Activated CD4-positive, CD25-positive, alpha-beta regulatory T cell treated with anti-CD3 and anti-CD28 coated beads, Interleukin-2, amount 50 U/mL, for 24 hours (primary cell): ENCODE results near the gene MCRIP2.

Experiments
- ATAC-seq, 2 donors: fragments of 150-1000 bp; cut with Tn5 transposase; one replicate each; pipeline ENCODE4 v1.10.0; 2021; ENCODE audit warnings: mild to moderate bottlenecking in 1 of 2, moderate library complexity in 1 of 2

Gene MCRIP2

GRCh38 chr16:672371-672770, 30.7 kb downstream of the MCRIP2 start:
- ATAC-seq, result no peak

DNA sequence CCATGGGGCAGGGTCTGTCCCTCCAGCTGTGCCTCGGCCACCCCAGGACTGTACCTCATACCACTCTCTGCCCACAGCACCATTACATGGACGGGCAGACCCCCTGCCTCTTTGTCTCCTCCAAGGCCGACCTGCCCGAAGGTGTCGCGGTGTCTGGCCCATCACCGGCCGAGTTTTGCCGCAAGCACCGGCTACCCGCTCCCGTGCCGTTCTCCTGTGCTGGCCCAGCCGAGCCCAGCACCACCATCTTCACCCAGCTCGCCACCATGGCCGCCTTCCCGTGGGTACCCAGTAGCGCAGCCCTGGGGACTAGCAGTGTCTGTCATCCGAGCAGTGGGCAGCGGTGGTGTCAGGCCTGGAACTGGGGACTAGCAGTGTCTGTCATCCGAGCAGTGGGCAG, 31.2 kb downstream of the MCRIP2 start:
- no peak for ATAC-seq

DNA sequence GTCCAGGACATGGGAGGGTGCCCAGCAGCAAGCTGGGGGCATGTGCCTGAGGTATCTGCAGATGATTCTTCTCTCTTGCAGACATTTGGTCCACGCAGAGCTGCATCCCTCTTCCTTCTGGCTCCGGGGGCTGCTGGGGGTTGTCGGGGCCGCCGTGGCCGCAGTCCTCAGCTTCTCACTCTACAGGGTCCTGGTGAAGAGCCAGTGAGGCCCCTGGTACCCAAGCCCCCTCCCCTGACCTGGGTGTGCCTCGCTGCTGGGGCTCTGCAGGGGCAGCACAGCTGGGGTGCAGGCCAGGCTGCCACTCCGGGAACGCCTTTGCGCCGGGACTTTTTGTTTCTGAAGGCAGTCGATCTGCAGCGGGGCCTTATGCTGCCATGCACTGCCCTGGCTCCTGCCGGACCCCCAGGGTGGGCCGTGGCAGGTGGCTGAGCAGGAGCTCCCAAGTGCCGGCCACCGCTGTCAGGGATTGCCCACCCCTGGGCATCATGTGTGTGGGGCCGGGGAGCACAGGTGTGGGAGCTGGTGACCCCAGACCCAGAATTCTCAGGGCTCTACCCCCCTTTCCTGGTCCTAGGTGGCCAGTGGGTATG, 31.9 kb downstream of the MCRIP2 start:
- no peak for ATAC-seq

DNA sequence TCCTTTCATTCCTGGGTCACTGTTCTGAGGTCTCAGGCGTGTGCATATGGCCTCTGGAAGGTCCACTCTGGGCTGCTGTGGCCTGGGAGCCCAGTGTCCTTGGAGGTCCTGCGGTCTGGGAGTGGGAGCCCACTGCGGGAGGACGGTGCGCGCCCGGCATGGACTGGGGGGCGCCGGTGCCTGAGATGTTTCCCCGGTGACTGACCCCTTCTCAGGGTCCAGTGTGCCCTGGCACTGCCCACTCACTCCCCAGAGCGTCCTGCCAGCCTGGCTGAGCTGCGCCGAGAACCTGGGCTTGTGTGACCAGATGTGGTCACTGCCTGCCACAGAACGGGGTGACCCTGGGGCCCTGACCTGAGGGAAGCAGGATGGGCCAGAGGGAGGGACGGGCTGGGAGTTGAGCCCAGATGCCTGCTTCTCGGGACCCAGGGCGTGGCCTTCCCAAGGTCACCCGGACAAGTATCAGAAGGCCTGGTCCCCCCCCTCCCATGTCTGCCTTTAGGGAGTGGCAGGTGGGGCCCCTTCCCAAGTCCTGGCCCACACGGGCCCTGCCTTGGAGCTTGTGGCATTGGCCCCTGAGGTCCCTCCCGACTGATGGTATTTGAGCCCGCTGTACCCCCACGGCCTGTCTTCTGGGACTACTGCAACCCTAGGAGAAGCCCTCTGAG, 32.7 kb downstream of the MCRIP2 start:
- ATAC-seq, result no peak

DNA sequence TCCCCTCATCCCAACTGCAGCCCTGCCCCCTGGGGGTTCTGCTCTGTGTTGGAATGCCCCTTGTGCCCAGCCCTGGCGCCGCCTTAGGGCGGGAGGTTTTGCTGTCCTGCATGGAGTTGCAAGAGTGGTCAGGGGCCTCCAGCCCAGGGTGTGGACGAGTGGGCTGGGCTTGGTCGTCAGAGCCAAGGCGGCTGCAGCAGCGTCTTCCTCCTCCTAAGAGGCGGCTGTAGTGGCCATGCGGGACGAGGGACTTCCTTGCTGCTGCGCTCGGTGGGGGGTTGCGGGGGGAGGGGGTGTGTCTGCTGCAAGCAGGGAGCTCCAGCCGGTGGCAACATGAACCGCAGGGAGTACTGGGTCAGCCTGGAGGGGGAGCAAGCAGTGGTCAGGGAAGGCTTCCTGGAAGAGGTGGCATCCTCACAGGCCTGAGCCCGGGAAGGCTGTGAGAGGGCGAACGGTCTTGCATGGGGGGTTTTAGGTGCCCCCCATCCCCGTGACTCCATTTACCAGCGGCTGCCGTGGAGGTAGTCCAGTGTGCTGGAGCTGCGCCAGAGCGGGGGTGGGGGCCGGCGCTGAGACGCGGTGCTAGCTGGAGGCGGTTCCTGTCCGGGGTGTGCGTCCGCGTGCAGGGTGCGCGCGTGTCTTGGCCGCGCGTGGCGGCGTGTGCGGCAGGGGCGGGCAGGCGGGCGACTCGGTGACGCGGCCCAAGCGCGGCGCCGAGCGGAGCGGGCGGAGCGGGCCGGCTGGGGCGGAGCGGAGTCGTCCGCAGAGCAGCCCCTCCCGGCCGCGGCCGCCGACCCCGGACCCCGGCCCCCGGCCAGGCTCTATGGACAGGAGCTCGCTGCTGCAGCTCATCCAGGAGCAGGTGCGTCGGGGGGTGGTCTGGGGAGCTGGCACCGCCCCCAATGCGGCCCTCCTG, 33.6 kb downstream of the MCRIP2 start, which contains the start of gene RHBDL1:
Gene RHBDL1, plus strand, starts transcription at position 704 of the 916 bp plus-strand sequence. Its CDS starts 120 bp downstream, at position 824.
- no peak for ATAC-seq

GRCh38 chr16:675884-676564, 34.4 kb downstream of the MCRIP2 start:
- ATAC-seq, result no peak

DNA sequence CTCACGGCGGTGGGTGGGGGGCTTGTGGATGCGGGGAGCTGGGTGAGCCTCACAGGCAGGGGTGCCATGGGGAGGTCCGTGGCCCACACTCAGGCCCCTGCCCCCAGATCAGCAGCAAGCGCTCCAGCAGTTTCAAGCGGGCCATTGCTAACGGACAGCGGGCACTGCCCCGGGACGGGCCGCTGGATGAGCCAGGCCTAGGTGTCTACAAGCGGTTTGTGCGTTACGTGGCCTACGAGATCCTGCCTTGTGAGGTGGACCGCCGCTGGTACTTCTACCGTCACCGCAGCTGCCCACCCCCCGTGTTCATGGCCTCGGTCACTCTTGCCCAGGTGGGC, 34.9 kb downstream of the MCRIP2 start:
- no peak for ATAC-seq

- ATAC-seq, result no peak
These were observed 35.3 kb downstream of the MCRIP2 start for GRCh38 chr16:676913-677312.

DNA sequence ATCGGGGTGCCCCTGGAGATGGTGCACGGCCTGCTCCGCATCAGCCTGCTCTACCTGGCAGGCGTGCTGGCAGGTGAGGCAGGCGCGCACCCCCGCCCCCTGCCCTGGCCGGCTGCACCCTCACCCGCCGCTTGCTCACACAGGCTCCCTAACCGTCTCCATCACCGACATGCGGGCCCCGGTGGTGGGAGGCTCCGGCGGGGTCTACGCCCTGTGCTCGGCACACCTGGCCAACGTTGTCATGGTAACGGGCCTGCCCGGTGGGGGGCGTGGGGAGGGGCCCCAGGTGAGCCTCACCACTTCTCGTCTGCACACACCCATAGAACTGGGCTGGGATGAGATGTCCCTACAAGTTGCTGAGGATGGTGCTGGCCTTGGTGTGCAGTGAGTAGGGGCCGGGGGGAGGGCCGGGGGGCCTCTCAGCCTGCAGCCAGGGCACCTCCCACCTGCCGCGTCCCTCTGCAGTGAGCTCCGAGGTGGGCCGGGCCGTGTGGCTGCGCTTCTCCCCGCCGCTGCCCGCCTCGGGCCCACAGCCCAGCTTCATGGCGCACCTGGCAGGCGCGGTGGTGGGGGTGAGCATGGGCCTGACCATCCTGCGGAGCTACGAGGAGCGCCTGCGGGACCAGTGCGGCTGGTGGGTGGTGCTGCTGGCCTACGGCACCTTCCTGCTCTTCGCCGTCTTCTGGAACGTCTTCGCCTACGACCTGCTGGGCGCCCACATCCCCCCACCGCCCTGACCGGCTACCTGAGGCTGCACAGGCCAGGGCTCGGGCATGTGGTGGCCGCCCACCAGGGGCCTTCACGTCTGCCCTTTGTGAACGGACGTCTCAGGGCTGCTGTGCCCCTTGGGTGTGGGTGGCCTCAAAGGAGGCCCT, 35.9 kb downstream of the MCRIP2 start:
- no peak for ATAC-seq

- no peak for ATAC-seq
These were observed 36.7 kb downstream of the MCRIP2 start for GRCh38 chr16:678209-678857.

DNA sequence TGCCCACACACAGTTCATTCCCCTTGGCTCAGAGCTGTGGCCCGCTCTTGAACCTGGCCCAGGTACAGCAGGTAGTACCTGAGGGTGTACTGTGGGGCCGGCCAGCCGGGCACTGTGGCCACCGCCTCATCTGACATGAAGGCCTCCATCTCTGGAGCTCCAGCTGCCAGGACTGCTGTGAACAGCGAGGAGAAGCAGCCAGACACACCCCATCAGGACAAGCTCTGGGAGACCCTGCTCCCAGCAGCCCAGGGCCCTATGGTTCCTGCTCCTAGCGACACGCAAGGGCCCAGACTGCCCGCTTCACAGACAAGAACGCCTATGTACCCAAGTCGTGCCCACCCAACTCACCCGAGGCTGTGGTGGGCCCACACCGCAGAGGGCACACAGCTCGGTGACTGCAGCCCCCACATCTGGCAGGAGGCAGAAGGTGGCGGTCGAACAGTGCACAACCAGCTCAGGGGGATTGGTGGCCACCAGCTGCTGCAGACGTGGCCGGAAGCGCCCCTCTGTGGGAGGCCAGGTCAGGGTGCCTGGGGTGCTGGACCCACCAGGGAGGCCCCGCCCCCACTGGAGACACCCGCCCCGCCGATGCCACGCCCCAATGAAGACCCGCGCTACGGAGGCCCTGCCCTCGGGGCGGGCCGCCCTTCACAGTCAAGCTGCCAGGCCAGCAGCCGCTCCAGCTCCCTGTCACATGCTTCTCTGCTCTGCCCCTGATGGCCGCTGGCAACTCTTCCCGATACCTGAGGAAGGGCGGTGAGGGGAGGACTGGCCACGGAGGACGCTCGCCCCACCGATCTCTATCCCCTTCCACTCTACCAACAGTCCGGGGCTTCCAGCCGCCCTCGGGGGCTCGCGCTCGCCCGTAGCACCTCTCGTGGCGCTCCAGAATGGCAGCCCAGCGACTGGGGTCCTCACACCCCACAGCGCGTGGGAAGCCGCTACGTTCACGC, 37.5 kb downstream of the MCRIP2 start:
- ATAC-seq, result peak; percentile 5 to 6

- ATAC-seq, result peak; percentile 47 to 49
These were observed 38.4 kb downstream of the MCRIP2 start, which contains the start of gene STUB1 for GRCh38 chr16:679814-680624. TSS of gene STUB1 (plus strand) at chr16:680410. CDS start at chr16:680526, 116 bp downstream.

DNA sequence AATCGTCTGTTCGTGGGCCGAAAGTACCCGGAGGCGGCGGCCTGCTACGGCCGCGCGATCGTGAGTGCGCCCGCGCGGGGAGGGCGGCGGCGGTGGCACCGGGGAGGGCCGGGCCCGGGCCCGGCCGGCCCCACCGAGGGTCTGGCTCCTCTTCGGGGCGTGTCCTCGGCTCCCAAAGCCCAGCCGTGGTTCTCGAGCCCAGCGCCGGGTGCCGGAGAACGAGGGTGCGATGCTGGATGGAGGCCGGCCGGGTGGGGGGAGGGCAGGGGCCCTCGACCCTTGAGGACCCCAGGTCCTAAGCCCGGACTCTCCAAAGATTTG, 39.0 kb downstream of the MCRIP2 start:
- ATAC-seq, result no peak

DNA sequence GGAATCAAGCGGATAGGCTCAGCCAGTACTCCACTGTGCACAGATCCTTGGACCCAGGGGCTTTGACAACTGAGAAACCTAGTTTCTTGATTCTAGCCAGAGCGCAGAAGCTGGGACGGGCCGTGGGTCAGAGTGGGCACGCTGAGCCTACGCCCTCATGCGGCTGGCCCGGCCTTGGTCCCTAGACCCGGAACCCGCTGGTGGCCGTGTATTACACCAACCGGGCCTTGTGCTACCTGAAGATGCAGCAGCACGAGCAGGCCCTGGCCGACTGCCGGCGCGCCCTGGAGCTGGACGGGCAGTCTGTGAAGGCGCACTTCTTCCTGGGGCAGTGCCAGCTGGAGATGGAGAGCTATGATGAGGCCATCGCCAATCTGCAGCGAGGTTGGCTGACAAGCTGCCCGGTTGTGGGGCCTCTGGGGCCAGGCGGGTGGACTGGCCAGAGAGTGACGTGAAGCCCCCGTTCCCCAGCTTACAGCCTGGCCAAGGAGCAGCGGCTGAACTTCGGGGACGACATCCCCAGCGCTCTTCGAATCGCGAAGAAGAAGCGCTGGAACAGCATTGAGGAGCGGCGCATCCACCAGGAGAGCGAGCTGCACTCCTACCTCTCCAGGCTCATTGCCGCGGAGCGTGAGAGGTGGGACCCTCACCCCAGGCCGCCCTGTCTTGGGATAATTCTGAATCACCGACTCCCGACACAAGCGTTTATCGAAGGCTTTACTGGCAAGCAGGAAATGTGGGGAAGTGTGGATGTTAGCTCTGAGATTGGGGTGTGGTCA, 39.5 kb downstream of the MCRIP2 start:
- ATAC-seq, result no peak

DNA sequence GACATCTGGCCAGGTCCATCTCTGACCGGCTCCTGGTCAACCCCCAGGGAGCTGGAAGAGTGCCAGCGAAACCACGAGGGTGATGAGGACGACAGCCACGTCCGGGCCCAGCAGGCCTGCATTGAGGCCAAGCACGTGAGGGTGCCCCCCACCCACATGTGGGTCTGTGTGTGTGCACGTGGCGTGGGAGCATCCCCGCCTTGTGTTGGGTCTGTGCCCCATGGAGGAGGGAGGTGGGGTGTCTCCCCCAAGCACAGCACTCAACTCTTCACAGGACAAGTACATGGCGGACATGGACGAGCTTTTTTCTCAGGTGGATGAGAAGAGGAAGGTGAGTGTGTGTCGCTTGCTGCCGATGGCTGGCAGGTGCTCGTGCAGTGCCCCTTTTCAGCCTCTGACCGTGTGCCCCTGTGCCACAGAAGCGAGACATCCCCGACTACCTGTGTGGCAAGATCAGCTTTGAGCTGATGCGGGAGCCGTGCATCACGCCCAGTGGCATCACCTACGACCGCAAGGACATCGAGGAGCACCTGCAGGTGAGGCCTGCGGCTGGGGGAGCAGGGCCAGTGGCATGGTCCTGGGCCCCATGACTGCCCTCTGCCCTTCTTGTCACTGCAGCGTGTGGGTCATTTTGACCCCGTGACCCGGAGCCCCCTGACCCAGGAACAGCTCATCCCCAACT, 40.3 kb downstream of the MCRIP2 start:
- ATAC-seq, result no peak

DNA sequence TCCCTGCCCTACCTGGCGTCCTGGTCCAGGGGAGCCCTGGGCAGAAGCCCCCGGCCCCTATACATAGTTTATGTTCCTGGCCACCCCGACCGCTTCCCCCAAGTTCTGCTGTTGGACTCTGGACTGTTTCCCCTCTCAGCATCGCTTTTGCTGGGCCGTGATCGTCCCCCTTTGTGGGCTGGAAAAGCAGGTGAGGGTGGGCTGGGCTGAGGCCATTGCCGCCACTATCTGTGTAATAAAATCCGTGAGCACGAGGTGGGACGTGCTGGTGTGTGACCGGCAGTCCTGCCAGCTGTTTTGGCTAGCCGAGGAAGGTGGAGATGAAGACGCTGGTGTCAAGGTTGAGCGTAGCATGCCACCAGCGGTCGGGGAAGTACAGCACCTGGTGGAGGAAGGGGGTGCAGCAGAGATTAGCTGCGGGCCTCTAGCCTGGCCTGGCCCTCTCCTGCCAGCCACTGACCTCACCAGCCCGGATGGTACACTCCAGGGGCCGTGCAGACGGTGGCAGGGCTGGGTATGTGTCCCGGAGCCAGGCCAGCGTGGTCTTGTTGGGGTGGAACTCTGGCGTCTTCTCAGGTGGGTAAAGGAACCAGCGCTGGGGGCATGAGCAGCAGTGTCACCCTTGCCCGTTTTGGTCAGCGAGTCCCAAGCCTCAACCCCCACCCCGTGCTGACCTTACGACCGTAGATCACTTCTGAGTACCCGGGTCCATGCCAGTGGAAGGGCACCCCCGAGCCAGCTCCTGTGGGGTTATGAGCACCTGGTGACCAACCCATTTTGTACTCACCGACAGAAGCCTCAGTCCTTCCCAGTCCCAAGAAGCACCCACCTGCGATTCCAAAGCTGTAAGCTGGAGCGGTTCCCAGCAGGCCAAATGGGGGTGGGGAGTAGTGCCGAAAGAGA, 41.1 kb downstream of the MCRIP2 start:
- ATAC-seq, result no peak
